Calu3 (cell line): ENCODE data around the gene GPR183. TPM values are rescaled to one million over a fixed set of nuclear protein-coding genes. Genes with fewer than 3 reads are reported as not detected.

ENCODE experiments used
- BruUV-seq: library from RNA; stranded (reverse); fragments of 400-500 nt; replicated peaks from 2 replicates; lab custom pipeline; 2021; lab: Mats Ljungman, UMichigan
- CTCF ChIA-PET: fragments of 300-600 bp; sonication (Branson Sonifier 250); formaldehyde crosslinking; loops from one replicate; lab custom pipeline; 2022; ENCODE audit warnings: antibody characterized with exemption; lab: Charles Lee
- DNase-seq: peaks from one replicate; pipeline ENCODE4 v3.0.0; 2022
- H3K27ac Mint-ChIP-seq: one replicate; pipeline ENCODE4 v1.8.0; 2022; ENCODE audit warnings: mixed read lengths; ENCODE audit not compliant: unreplicated experiment
- H3K27me3 Mint-ChIP-seq: one replicate; pipeline ENCODE4 v1.8.0; 2022; ENCODE audit warnings: mixed read lengths; ENCODE audit not compliant: unreplicated experiment
- H3K36me3 Mint-ChIP-seq: one replicate; pipeline ENCODE4 v1.8.0; 2022; ENCODE audit warnings: mild to moderate bottlenecking, moderate library complexity, mixed read lengths; ENCODE audit not compliant: insufficient read depth, unreplicated experiment
- H3K4me1 Mint-ChIP-seq: one replicate; pipeline ENCODE4 v1.8.0; 2022; ENCODE audit warnings: mild to moderate bottlenecking, low read depth, mixed read lengths; ENCODE audit not compliant: unreplicated experiment
- H3K4me3 Mint-ChIP-seq: one replicate; pipeline ENCODE4 v1.8.0; 2022; ENCODE audit warnings: mild to moderate bottlenecking, low read depth, moderate library complexity, mixed read lengths; ENCODE audit not compliant: unreplicated experiment
- H3K9me3 Mint-ChIP-seq: one replicate; pipeline ENCODE4 v1.8.0; 2022; ENCODE audit warnings: low read depth, mixed read lengths; ENCODE audit not compliant: unreplicated experiment
- CTCF ChIP-seq: fragments of 200-600 bp; IDR thresholded peaks from one replicate; pipeline ENCODE4 v1.8.0; 2022; ENCODE audit warnings: antibody characterized with exemption; ENCODE audit not compliant: unreplicated experiment
- intact Hi-C: fragments of 100-400 bp; cut with micrococcal nuclease; formaldehyde crosslinking; loops from one replicate; pipeline ENCODE4 v1.10.0; 2022; ENCODE audit not compliant: unreplicated experiment
- total RNA-seq: library from RNA; stranded (reverse); gene quantifications from 2 replicates; pipeline ENCODE4 v1.2.3, GENCODE V29; 2022

Gene GPR183
- total RNA-seq, 1 experiment from 2014 or later: not detected

- DNase-seq: no peak
- Mint-ChIP-seq H3K4me3 (no peak overlapping the region), H3K9me3 (no peaks in the 10 kb centered on the region), H3K27ac (no peak overlapping the region), H3K27me3 (no peaks in the 10 kb centered on the region), H3K4me1 (no peaks in the 10 kb centered on the region), H3K36me3 (no peaks in the 10 kb centered on the region)
- CTCF ChIA-PET: no interaction called here
- intact Hi-C loops: no loop called here
- no peak for TF ChIP-seq CTCF
- no TSS peak for BruUV-seq
Observed at GRCh38 chr13:99308471-99309087, 1.4 kb upstream of the GPR183 start.

- no peak overlapping the region for H3K27ac Mint-ChIP-seq
- no peaks in the 10 kb centered on the region for H3K9me3 Mint-ChIP-seq
- H3K4me1 Mint-ChIP-seq: no peaks in the 10 kb centered on the region
- H3K36me3 Mint-ChIP-seq: no peaks in the 10 kb centered on the region
- DNase-seq: no peak
- TF ChIP-seq CTCF: no peak
- no peaks in the 10 kb centered on the region for H3K27me3 Mint-ChIP-seq
- CTCF ChIA-PET: no interaction called here
- BruUV-seq: no TSS peak
- intact Hi-C loops: no loop called here
- no peak overlapping the region for H3K4me3 Mint-ChIP-seq
Observed at GRCh38 chr13:99307648-99308339, 595 bp upstream of the GPR183 start.

GRCh38 chr13:99305566-99305965 is 1.6 kb downstream of the GPR183 start:
- no peaks in the 10 kb centered on the region for H3K9me3 Mint-ChIP-seq
- no TSS peak for BruUV-seq
- no peak overlapping the region for H3K27ac Mint-ChIP-seq
- TF ChIP-seq CTCF: no peak
- no peak overlapping the region for H3K4me3 Mint-ChIP-seq
- no peaks in the 10 kb centered on the region for H3K27me3 Mint-ChIP-seq
- intact Hi-C loops: no loop called here
- CTCF ChIA-PET: no interaction called here
- no peak for DNase-seq
- H3K4me1 Mint-ChIP-seq: no peaks in the 10 kb centered on the region
- no peaks in the 10 kb centered on the region for H3K36me3 Mint-ChIP-seq

GRCh38 chr13:99305158-99305557 is 2.0 kb downstream of the GPR183 start:
- no peak for DNase-seq
- TF ChIP-seq CTCF: no peak
- H3K4me3 Mint-ChIP-seq: no peak overlapping the region
- H3K27ac Mint-ChIP-seq: no peak overlapping the region
- BruUV-seq: no TSS peak
- no peaks in the 10 kb centered on the region for H3K27me3 Mint-ChIP-seq
- no peaks in the 10 kb centered on the region for H3K36me3 Mint-ChIP-seq
- H3K4me1 Mint-ChIP-seq: no peaks in the 10 kb centered on the region
- no peaks in the 10 kb centered on the region for H3K9me3 Mint-ChIP-seq
- CTCF ChIA-PET: no interaction called here
- intact Hi-C loops: no loop called here
